HG03039 (cell line): ENCODE results near the gene HLCS.

ENCODE experiments used
- ATAC-seq: cut with Tn5 transposase; IDR thresholded peaks from one replicate; pipeline ENCODE4 v1.9.1; 2021; ENCODE audit warnings: mild to moderate bottlenecking, moderate library complexity; ENCODE audit not compliant: unreplicated experiment

The HLCS gene

DNA sequence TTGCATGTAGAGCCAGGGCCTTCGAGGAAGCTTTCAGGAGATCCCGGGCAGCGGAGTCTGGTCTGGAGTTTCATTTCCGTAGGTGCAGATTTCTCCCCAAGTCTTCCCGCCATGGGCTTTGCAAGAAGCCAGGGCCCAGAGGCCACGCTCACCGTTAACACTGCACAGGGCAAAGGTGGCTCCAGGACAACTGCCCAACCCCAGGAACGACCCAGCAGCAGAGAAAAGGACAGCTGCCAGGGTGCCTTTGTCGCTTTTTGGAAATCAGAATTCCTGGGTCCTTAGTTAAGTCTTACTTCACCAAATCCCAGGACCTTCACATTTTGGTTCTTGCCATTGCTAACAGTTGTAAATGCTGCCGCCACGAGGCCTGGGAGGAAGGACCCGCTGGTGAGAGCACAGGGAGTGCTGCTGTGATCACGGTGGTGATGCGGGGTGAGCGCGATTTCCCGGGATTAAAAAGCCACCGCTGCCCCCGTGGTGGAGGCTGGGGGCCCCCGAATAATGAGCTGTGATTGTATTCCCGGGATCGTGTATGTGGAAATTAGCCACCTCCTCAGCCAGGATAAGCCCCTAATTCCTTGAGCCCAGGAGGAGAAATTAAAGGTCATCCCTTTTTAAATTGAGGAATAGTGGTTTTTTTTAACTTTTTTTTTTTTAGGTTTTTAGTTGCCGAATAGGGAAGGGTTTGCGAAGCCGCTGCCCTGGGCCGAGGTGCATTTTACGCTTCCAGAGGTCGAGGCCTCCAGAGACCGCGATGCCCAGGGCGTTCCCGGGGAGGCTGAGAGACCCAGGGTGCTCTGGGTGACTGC is 259.3 kb downstream of the HLCS start:
- no peak for ATAC-seq

DNA sequence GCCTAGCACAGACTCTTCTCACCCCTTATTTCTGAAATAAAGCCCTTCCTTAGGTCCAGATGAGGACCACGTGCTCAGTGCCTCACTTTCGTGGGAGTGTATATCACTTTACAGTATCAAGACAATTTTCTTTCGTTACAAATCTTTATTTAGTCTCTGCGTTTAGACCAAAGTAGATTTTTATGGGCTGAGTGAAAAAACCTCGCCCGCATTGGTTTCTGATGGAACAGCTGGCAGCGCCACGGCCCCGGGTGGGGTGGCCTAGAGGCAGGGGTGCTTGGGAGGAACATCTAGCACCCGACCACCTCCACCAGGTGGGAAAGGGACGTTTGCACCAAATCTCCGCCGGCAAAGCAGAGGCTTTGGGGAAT is 260.0 kb downstream of the HLCS start:
- ATAC-seq, result no peak

- ATAC-seq, result no peak
These were observed 260.6 kb downstream of the HLCS start for GRCh38 chr21:36705679-36706481.

- ATAC-seq, result no peak
These were observed 261.4 kb downstream of the HLCS start for GRCh38 chr21:36704958-36705678.

DNA sequence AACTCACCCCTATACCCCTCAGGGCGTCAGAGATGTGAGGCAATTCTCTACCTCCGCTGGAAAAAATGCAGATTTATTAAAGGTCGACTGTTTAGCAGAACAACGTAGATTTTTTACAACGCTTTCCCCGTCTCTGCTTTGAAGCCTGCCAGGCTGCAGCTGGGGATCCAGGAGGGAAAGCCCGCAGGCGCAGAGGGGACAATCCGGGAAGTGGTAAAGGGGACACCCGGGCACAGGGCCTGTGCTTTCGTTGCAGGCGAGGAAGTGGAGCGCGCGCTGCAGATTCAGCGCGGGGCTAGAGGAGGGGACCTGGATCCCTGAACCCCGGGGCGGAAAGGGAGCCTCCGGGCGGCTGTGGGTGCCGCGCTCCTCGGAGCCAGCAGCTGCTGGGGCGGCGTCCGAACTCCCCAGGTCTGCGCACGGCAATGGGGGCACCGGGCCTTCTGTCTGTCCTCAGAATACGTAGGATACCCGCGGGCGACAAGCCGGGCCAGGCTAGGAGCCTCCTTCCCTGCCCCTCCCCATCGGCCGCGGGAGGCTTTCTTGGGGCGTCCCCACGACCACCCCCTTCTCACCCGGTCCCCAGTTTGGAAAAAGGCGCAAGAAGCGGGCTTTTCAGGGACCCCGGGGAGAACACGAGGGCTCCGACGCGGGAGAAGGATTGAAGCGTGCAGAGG is 262.1 kb downstream of the HLCS start:
- ATAC-seq, result no peak

DNA sequence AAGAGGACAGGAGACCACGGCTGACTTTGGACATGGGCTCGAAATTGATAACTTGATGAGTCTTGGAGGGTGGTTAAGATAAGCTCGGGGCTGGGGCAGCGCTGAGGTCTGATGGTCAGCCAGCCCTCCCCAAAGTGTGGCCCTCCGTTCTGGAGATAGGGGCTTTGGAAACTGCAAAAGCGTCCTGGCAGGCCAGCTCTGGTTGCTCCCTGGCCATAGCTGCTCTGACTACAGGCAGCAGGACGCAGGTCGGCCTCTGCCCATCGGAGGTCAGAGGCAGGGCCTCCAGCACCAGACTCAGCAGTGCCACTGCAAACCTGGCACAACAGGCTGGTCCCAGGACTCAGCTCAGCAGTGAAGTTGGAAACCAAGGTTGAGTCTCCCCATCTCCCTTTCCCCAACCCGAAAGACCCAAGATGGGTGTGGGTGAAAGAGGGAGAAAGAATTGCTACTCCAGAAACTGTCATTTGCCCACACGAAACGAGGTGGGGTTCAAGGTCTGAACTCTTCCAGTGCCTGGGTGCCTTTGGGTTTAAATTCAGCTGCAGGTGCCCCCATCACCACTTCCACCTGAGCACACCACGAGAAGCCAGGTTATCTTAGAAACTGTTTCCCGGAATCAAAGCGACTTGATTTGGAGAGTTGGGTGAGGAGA is 262.7 kb downstream of the HLCS start:
- no peak for ATAC-seq

DNA sequence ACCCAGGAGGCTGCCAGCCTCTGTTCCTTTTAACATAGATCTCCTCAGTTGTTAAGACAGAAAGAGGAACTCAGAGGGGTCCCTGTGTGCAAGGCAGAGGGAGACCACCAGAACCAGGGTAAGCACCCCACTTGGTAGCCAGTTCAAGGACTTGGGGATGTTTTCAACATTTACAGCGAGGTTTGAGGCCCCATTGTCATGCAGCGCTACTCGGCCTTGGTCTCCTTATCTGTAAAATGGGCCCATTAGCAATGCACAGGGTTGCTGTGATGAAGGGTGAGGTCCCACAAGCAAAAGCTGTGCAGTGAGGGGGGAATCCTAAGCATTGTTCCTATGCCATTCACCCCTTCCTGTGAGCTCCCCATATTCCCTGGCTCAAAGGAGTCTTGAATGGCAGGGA is 263.3 kb downstream of the HLCS start:
- no peak for ATAC-seq

DNA sequence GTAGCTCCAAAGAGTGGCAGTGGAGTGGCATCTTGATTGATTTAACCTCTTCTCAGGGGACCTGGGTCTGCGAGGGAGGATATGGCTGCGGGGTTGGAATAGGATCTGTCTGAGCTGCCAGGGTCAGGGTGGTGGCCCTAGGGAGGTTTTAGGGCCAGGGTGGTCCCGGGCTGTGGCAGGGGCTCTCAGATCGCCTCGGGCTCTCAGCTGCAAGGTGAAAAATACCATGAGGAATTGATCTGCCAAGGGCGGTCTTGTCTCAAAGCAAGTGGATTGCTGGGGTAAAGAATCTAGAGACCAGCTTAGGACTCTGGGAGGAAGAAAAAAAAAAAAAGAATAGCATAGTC is 263.9 kb downstream of the HLCS start:
- ATAC-seq, result no peak

GRCh38 chr21:36701756-36702621 is 264.5 kb downstream of the HLCS start:
- ATAC-seq, result no peak

GRCh38 chr21:36700971-36701755 is 265.3 kb downstream of the HLCS start:
- no peak for ATAC-seq
